IMR-90 (cell line): ENCODE results near the gene PPIH. TPM values are rescaled to one million over a fixed set of nuclear protein-coding genes. Genes with fewer than 3 reads are reported as not detected.
A peak's percentile ranks its signal among the peaks of the same experiment; 100 is the strongest.

Source experiments
- ATAC-seq: fragments of 200-7000 bp; cut with Tn5 transposase; 2 replicates; pipeline ENCODE4 v1.9.1; 2020; ENCODE audit warnings: low read depth, mild to moderate bottlenecking, moderate library complexity
- BruUV-seq: library from RNA; stranded (reverse); fragments of 400-500 nt; replicated peaks from 2 replicates; lab custom pipeline; 2021; lab: Mats Ljungman, UMichigan
- CTCF ChIA-PET: fragments of 300-600 bp; formaldehyde crosslinking; extraction: SDS; loops from one replicate; lab custom pipeline; 2021; ENCODE audit warnings: antibody characterized with exemption; lab: Yijun Ruan, JAX
- POLR2A ChIA-PET: fragments of 300-600 bp; sonication (Branson Sonifier 250); formaldehyde crosslinking; loops from one replicate; lab custom pipeline; 2022; ENCODE audit warnings: antibody characterized with exemption; ENCODE audit not compliant: unreplicated experiment; lab: Charles Lee
- DNase-seq: peaks from one replicate; pipeline ENCODE4 v3.0.0; 2013
- H2AFZ ChIP-seq: replicated peaks from 2 replicates; pipeline ENCODE3; 2013; ENCODE audit warnings: low read length, mild to moderate bottlenecking; ENCODE audit not compliant: poor library complexity
- H2AK5ac ChIP-seq: 2 replicates; pipeline ENCODE4 v1.6.1; 2013; ENCODE audit warnings: low read depth, low read length, inconsistent platforms
- H2AK9ac ChIP-seq: replicated peaks from 2 replicates; pipeline ENCODE3; 2013; ENCODE audit warnings: mild to moderate bottlenecking, low read depth, low read length, moderate library complexity; ENCODE audit not compliant: poor library complexity
- H2BK120ac ChIP-seq: 2 replicates; pipeline ENCODE4 v1.6.1; 2013; ENCODE audit warnings: low read depth, low read length, inconsistent platforms
- H2BK15ac ChIP-seq: 3 replicates; pipeline ENCODE4 v1.6.1; 2013; ENCODE audit warnings: low read depth, low read length, inconsistent platforms
- H2BK20ac ChIP-seq: 2 replicates; pipeline ENCODE4 v1.6.1; 2013; ENCODE audit warnings: low read depth, mild to moderate bottlenecking, inconsistent platforms, low read length, moderate library complexity
- H2BK5ac ChIP-seq: 2 replicates; pipeline ENCODE4 v1.6.1; 2013; ENCODE audit warnings: mild to moderate bottlenecking, low read depth, low read length, inconsistent platforms; ENCODE audit not compliant: poor library complexity, severe bottlenecking
- H3K14ac ChIP-seq: replicated peaks from 2 replicates; pipeline ENCODE4 v1.6.1; 2013; ENCODE audit warnings: low read depth, low read length, inconsistent platforms
- H3K18ac ChIP-seq: 2 replicates; pipeline ENCODE4 v1.6.1; 2013; ENCODE audit warnings: low read depth, low read length, control low read depth
- H3K23ac ChIP-seq: 2 replicates; pipeline ENCODE4 v1.6.1; 2013; ENCODE audit warnings: low read depth, low read length, inconsistent platforms
- H3K27ac ChIP-seq: 2 replicates; pipeline ENCODE4 v1.5.1; 2013; ENCODE audit warnings: mild to moderate bottlenecking, control low read depth, low read length; ENCODE audit not compliant: insufficient read depth
- H3K27me3 ChIP-seq: 2 replicates; pipeline ENCODE4 v1.6.1; 2013; ENCODE audit warnings: low read length; ENCODE audit not compliant: control insufficient read depth, insufficient read depth
- H3K36me3 ChIP-seq: 2 replicates; pipeline ENCODE4 v1.6.1; 2013; ENCODE audit warnings: low read length, mixed read lengths; ENCODE audit not compliant: control insufficient read depth, insufficient read depth
- H3K4ac ChIP-seq: 2 replicates; pipeline ENCODE4 v1.6.1; 2013; ENCODE audit warnings: low read depth, low read length, inconsistent platforms
- H3K4me1 ChIP-seq: 2 replicates; pipeline ENCODE4 v1.6.1; 2013; ENCODE audit warnings: low read length, mixed read lengths; ENCODE audit not compliant: control insufficient read depth, insufficient read depth
- H3K4me2 ChIP-seq: 2 replicates; pipeline ENCODE4 v1.6.1; 2013; ENCODE audit warnings: low read depth, mild to moderate bottlenecking, control low read depth, low read length, moderate library complexity
- H3K4me3 ChIP-seq: 2 replicates; pipeline ENCODE4 v1.5.1; 2013; ENCODE audit warnings: low read depth, mild to moderate bottlenecking, control low read depth, low read length, moderate library complexity; ENCODE audit not compliant: insufficient read depth
- H3K56ac ChIP-seq: 2 replicates; pipeline ENCODE4 v1.6.1; 2013; ENCODE audit warnings: low read length, inconsistent platforms; ENCODE audit not compliant: insufficient read depth; ENCODE audit errors: extremely low read depth
- H3K79me1 ChIP-seq, 2 experiments: 2 replicates each; pipeline ENCODE4 v1.6.1; 2013; ENCODE audit warnings: low read length in 2 of 2, inconsistent platforms in 1 of 2, low read depth in 1 of 2
- H3K9ac ChIP-seq: 2 replicates; pipeline ENCODE4 v1.6.1; 2013; ENCODE audit warnings: low read depth, low read length, control low read depth
- H3K9me1 ChIP-seq: 2 replicates; pipeline ENCODE4 v1.6.1; 2013; ENCODE audit warnings: low read length, inconsistent platforms; ENCODE audit not compliant: insufficient read depth
- H3K9me3 ChIP-seq: 2 replicates; pipeline ENCODE4 v1.6.1; 2013; ENCODE audit warnings: low read length; ENCODE audit not compliant: control insufficient read depth, insufficient read depth
- H4K20me1 ChIP-seq: 2 replicates; pipeline ENCODE4 v1.6.1; 2013; ENCODE audit warnings: low read length, inconsistent platforms; ENCODE audit not compliant: insufficient read depth
- H4K5ac ChIP-seq: 2 replicates; pipeline ENCODE4 v1.6.1; 2013; ENCODE audit warnings: mild to moderate bottlenecking, low read depth, low read length, control low read depth
- H4K8ac ChIP-seq, 2 experiments: 2 replicates each; pipeline ENCODE4 v1.6.1; 2013; ENCODE audit warnings: low read depth in 2 of 2, low read length in 2 of 2, control low read depth in 1 of 2, inconsistent platforms in 1 of 2
- H4K91ac ChIP-seq: 2 replicates; pipeline ENCODE4 v1.6.1; 2013; ENCODE audit warnings: low read depth, low read length, inconsistent platforms; ENCODE audit not compliant: insufficient read depth
- BHLHE40 ChIP-seq: fragments of 150-350 bp; IDR thresholded peaks from 2 replicates; pipeline ENCODE4 v1.6.1; 2016; ENCODE audit warnings: mild to moderate bottlenecking, low read depth, low read length
- MAZ ChIP-seq: IDR thresholded peaks from 2 replicates; pipeline ENCODE4 v1.6.1; 2012; ENCODE audit warnings: low read depth, mild to moderate bottlenecking, low read length, improper control_type of control experiment, moderate library complexity, borderline replicate concordance
- MXI1 ChIP-seq: IDR thresholded peaks from 2 replicates; pipeline ENCODE4 v1.6.1; 2012; ENCODE audit warnings: low read depth, mild to moderate bottlenecking, low read length, moderate library complexity, borderline replicate concordance
- NFE2L2 ChIP-seq: fragments of 150-350 bp; IDR thresholded peaks from 2 replicates; pipeline ENCODE4 v1.6.1; 2016; ENCODE audit warnings: low read depth, mild to moderate bottlenecking, low read length
- RCOR1 ChIP-seq: IDR thresholded peaks from 2 replicates; pipeline ENCODE4 v1.6.1; 2012; ENCODE audit warnings: mild to moderate bottlenecking, low read length, improper control_type of control experiment; ENCODE audit not compliant: insufficient replicate concordance
- WGBS, 2 experiments: methylation state at CpG; one replicate each; pipeline versions ENCODE4 v1.1.5 to v1.1.7; 2013; ENCODE audit warnings: missing lambda C conversion rate in 2 of 2; ENCODE audit not compliant: insufficient read length in 1 of 2; ENCODE audit errors: extremely low coverage in 2 of 2; 5-methylcytosine and 5-hydroxymethylcytosine counted together
- dilution Hi-C: fragments of 300-500 bp; cut with HindIII; formaldehyde crosslinking; loops from one replicate; pipeline ENCODE4 v1.14.3; 2018; ENCODE audit warnings: low sequenced_read_pairs; ENCODE audit not compliant: unreplicated experiment
- in situ Hi-C: fragments of 300-500 bp; cut with MboI; formaldehyde crosslinking; loops from 3 replicates; pipeline ENCODE4 v1.14.3; 2019; ENCODE audit warnings: low sequenced_read_pairs, inconsistent platforms, mixed read lengths
- intact Hi-C: fragments of 100-400 bp; cut with micrococcal nuclease; formaldehyde crosslinking; loops from 2 replicates; pipeline ENCODE4 v1.10.0; 2022
- polyA plus RNA-seq, 3 experiments: library from polyadenylated mRNA; depleted of rRNA; stranded (reverse); fragments of >200 nt; gene quantifications; 2 replicates each; pipeline ENCODE4 v1.2.3, GENCODE V29; 2012; ENCODE audit warnings: low replicate concordance in 1 of 3
- total RNA-seq: library from RNA; depleted of rRNA; stranded (reverse); fragments of >200 nt; gene quantifications from 2 replicates; pipeline ENCODE4 v1.2.3, GENCODE V29; 2012
- TF ChIP-seq, protein P1 (sequence below): fragments of 150-350 bp; IDR thresholded peaks from 2 replicates; pipeline ENCODE4 v1.6.1; 2017; ENCODE audit warnings: mild to moderate bottlenecking, antibody characterized with exemption, low read length, low read depth

PPIH gene
- total and polyA plus RNA-seq, 2 of the 4 experiments (the other 2 are of a cell fraction), result 22.4 to 52.1 TPM

DNA sequence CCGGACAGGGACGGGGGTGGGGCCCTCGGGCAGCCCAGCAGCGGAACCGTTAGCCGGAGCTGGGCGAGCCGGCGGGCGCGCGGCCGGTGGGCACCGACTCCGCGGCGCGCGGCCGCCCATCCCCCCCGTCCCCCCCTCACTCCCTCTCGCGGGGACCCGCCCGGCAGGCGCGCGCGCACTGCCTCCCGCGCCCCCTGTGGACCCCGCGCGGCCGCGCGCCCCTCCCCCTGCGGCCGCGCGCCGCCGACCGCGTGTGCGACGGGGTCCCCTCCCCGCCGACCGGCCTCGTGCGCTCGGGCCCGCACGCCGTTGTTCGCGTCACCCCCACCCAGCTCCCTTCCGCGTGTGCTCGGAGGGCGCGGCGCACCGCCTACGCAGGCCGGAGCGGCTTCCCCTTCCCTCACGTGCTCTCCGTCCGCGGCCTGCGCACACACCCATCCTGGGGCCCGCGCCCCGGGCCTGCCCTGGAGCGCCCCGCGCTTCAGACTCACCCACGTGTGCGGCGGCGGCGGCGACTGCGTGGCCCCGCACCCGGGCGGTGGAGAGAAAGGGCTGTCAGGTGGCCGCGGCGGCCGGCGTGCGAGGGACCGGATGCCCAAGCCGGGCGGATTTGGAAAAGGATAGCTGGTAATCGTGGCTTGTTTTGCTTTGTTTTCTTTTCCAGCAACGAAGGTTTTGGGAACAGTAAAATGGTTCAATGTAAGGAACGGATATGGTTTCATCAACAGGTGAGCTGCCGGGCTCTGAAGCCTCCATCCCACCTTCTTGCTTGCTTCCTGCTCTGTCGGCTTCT lies 24.7 kb downstream of the PPIH start:
- no peak overlapping the region for H4K5ac ChIP-seq
- POLR2A ChIA-PET, result interaction anchor here (0.5 to 1.5 kb wide), 4 partner anchors 11 to 83 kb away, joined by 3 to 6 read pairs (median 4); no protein-coding TSS in a partner anchor
- peak overlapping the region; percentile 69 for H3K27ac ChIP-seq
- H3K36me3 ChIP-seq, result peaks cover 5% of the 10 kb centered on the region
- peak overlapping the region; percentile 100 for H3K4me2 ChIP-seq
- H3K18ac ChIP-seq, result no peak overlapping the region
- peak overlapping the region; percentile 80 for H2AFZ ChIP-seq
- H4K8ac ChIP-seq, result no peak overlapping the region
- WGBS, 2 experiments, result 0% methylated on average over 20 of the region's 103 CpGs; no CpG with 5 or more reads in 1 of the 2 experiments
- ATAC-seq (peak; percentile 40), DNase-seq (peak; percentile 69)
- no peak overlapping the region; the same call in 1 of the 2 replicates for H4K91ac ChIP-seq
- H2AK9ac ChIP-seq, result peak overlapping the region; percentile 93
- 0 out of 2 replicates have a peak overlapping the region, but pooled peaks have one; percentile 15 for H3K14ac ChIP-seq
- no peak overlapping the region for H2BK120ac ChIP-seq
- dilution Hi-C loops (no loop called here), in situ Hi-C loops (no loop called here), intact Hi-C loops (loop anchor here (1.0 to 10.0 kb wide), 5 partner anchors 25 to 538 kb away; partner anchors contain the start of genes C1orf50, P3H1, PPIH and ZNF691)
- peak overlapping the region; percentile 59 for H2BK5ac ChIP-seq
- peak overlapping the region; percentile 56 for H2AK5ac ChIP-seq
- no peak overlapping the region for H2BK15ac ChIP-seq
- peak overlapping the region; percentile 67; the same call in 1 of the 2 replicates for H3K56ac ChIP-seq
- no TSS peak for BruUV-seq
- H3K4ac ChIP-seq, result peak overlapping the region; percentile 3; the same call in 1 of the 2 replicates
- 0 out of 2 replicates have a peak, but pooled peaks have one; percentile 31 for TF ChIP-seq MAZ
- TF ChIP-seq RCOR1, result no peak
- TF ChIP-seq, protein P1, sequence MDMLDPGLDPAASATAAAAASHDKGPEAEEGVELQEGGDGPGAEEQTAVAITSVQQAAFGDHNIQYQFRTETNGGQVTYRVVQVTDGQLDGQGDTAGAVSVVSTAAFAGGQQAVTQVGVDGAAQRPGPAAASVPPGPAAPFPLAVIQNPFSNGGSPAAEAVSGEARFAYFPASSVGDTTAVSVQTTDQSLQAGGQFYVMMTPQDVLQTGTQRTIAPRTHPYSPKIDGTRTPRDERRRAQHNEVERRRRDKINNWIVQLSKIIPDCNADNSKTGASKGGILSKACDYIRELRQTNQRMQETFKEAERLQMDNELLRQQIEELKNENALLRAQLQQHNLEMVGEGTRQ, result peak; percentile 85
- TF ChIP-seq NFE2L2, result no peak
- TF ChIP-seq BHLHE40, result peak; percentile 94
- peak; percentile 99 for TF ChIP-seq MXI1
- H3K4me3 ChIP-seq, result peak overlapping the region; percentile 84
- H3K9ac ChIP-seq, result peak overlapping the region; percentile 64
- H3K9me1 ChIP-seq, result peaks cover 15% of the 10 kb centered on the region
- CTCF ChIA-PET, result interaction anchor here (1.1 kb wide), 1 partner anchor 25 kb away, joined by 5 read pairs; no protein-coding TSS in a partner anchor
- H4K20me1 ChIP-seq, result peaks cover 50% of the 10 kb centered on the region
- H2BK20ac ChIP-seq, result no peak overlapping the region
- H3K4me1 ChIP-seq, result peaks cover 15% of the 10 kb centered on the region; the same call in 1 of the 2 replicates
- peaks cover 12 to 28% of the 10 kb centered on the region in 2 experiments; a peak in 3 of 4 replicates for H3K79me1 ChIP-seq
- no peaks in the 10 kb centered on the region for H3K9me3 ChIP-seq
- H3K27me3 ChIP-seq, result no peaks in the 10 kb centered on the region
- H3K23ac ChIP-seq, result peak overlapping the region; percentile 84; the same call in 1 of the 2 replicates
